ENCODE results near the gene KIFC3.

KIFC3 gene

GRCh38 chr16:57759131-57759530 lies 43.2 kb downstream of the KIFC3 start:
- H3K4me1 ChIP-seq (ENCODE audit: control insufficient read depth, insufficient read depth, low read length) = peaks cover 6% of the 10 kb centered on the region; the same call in 1 of the 2 replicates
- no peak for DNase-seq (ENCODE audit: low read depth, low spot score)
- no peaks in the 10 kb centered on the region for H3K9me3 ChIP-seq (ENCODE audit: control insufficient read depth, insufficient read depth, low read length)
- H3K27ac ChIP-seq (ENCODE audit: low read length) = no peak overlapping the region
- H3K27me3 ChIP-seq (ENCODE audit: control insufficient read depth, insufficient read depth, low read length) = no peaks in the 10 kb centered on the region
- peaks cover 11% of the 10 kb centered on the region for H3K36me3 ChIP-seq (ENCODE audit: control insufficient read depth, insufficient read depth, low read length)
- WGBS (ENCODE audit: insufficient coverage, insufficient read length) = no CpG with 5 or more reads among the region's 7 CpGs
- H3K4me3 ChIP-seq (ENCODE audit: low read length) = no peak overlapping the region

GRCh38 chr16:57758331-57759117 lies 43.8 kb downstream of the KIFC3 start:
- no peak overlapping the region for H3K4me3 ChIP-seq (ENCODE audit: low read length)
- no CpG with 5 or more reads among the region's 33 CpGs for WGBS (ENCODE audit: insufficient coverage, insufficient read length)
- H3K27ac ChIP-seq (ENCODE audit: low read length) = no peak overlapping the region
- H3K4me1 ChIP-seq (ENCODE audit: control insufficient read depth, insufficient read depth, low read length) = peaks cover 6% of the 10 kb centered on the region; the same call in 1 of the 2 replicates
- H3K36me3 ChIP-seq (ENCODE audit: control insufficient read depth, insufficient read depth, low read length) = peaks cover 11% of the 10 kb centered on the region
- H3K27me3 ChIP-seq (ENCODE audit: control insufficient read depth, insufficient read depth, low read length) = no peaks in the 10 kb centered on the region
- no peaks in the 10 kb centered on the region for H3K9me3 ChIP-seq (ENCODE audit: control insufficient read depth, insufficient read depth, low read length)
- DNase-seq (ENCODE audit: low read depth, low spot score) = no peak

GRCh38 chr16:57757883-57758282 lies 44.4 kb downstream of the KIFC3 start:
- Histone ChIP-seq H3K36me3 (ENCODE audit: control insufficient read depth, insufficient read depth, low read length) (peaks cover 11% of the 10 kb centered on the region), H3K4me1 (ENCODE audit: control insufficient read depth, insufficient read depth, low read length) (peaks cover 6% of the 10 kb centered on the region; the same call in 1 of the 2 replicates), H3K27ac (ENCODE audit: low read length) (no peak overlapping the region), H3K4me3 (ENCODE audit: low read length) (no peak overlapping the region), H3K27me3 (ENCODE audit: control insufficient read depth, insufficient read depth, low read length) (no peaks in the 10 kb centered on the region), H3K9me3 (ENCODE audit: control insufficient read depth, insufficient read depth, low read length) (no peaks in the 10 kb centered on the region)
- WGBS (ENCODE audit: insufficient coverage, insufficient read length) = no CpG with 5 or more reads among the region's 7 CpGs
- no peak for DNase-seq (ENCODE audit: low read depth, low spot score)

- peaks cover 11% of the 10 kb centered on the region for H3K36me3 ChIP-seq (ENCODE audit: control insufficient read depth, insufficient read depth, low read length)
These were observed 44.9 kb downstream of the KIFC3 start for GRCh38 chr16:57757326-57757786.

GRCh38 chr16:57756424-57757325 lies 45.6 kb downstream of the KIFC3 start:
- peaks cover 15% of the 10 kb centered on the region for H3K36me3 ChIP-seq (ENCODE audit: control insufficient read depth, insufficient read depth, low read length)
- no peaks in the 10 kb centered on the region for H3K27me3 ChIP-seq (ENCODE audit: control insufficient read depth, insufficient read depth, low read length)
- peaks cover 6% of the 10 kb centered on the region; the same call in 1 of the 2 replicates for H3K4me1 ChIP-seq (ENCODE audit: control insufficient read depth, insufficient read depth, low read length)
- no peak overlapping the region for H3K4me3 ChIP-seq (ENCODE audit: low read length)
- H3K27ac ChIP-seq (ENCODE audit: low read length) = no peak overlapping the region
- no peak for DNase-seq (ENCODE audit: low read depth, low spot score)
- WGBS (ENCODE audit: insufficient coverage, insufficient read length) = no CpG with 5 or more reads among the region's 15 CpGs
- H3K9me3 ChIP-seq (ENCODE audit: control insufficient read depth, insufficient read depth, low read length) = no peaks in the 10 kb centered on the region

More at GRCh38 chr16:57757326-57757786, 44.9 kb downstream of the KIFC3 start:
- no peak overlapping the region for H3K27ac ChIP-seq (ENCODE audit: low read length)
- WGBS (ENCODE audit: insufficient coverage, insufficient read length) = no CpG with 5 or more reads among the region's 11 CpGs
- DNase-seq (ENCODE audit: low read depth, low spot score) = no peak
- H3K4me1 ChIP-seq (ENCODE audit: control insufficient read depth, insufficient read depth, low read length) = peaks cover 6% of the 10 kb centered on the region; the same call in 1 of the 2 replicates
- no peaks in the 10 kb centered on the region for H3K27me3 ChIP-seq (ENCODE audit: control insufficient read depth, insufficient read depth, low read length)
- no peaks in the 10 kb centered on the region for H3K9me3 ChIP-seq (ENCODE audit: control insufficient read depth, insufficient read depth, low read length)
- H3K4me3 ChIP-seq (ENCODE audit: low read length) = no peak overlapping the region

GRCh38 chr16:57755726-57756423 lies 46.4 kb downstream of the KIFC3 start:
- Histone ChIP-seq H3K9me3 (ENCODE audit: control insufficient read depth, insufficient read depth, low read length) (no peaks in the 10 kb centered on the region), H3K27me3 (ENCODE audit: control insufficient read depth, insufficient read depth, low read length) (no peaks in the 10 kb centered on the region), H3K27ac (ENCODE audit: low read length) (no peak overlapping the region), H3K4me1 (ENCODE audit: control insufficient read depth, insufficient read depth, low read length) (peaks cover 5% of the 10 kb centered on the region; the same call in 1 of the 2 replicates), H3K4me3 (ENCODE audit: low read length) (no peak overlapping the region), H3K36me3 (ENCODE audit: control insufficient read depth, insufficient read depth, low read length) (peaks cover 16% of the 10 kb centered on the region)
- WGBS (ENCODE audit: insufficient coverage, insufficient read length) = no CpG with 5 or more reads among the region's 18 CpGs
- DNase-seq (ENCODE audit: low read depth, low spot score) = no peak

GRCh38 chr16:57755061-57755684 lies 47.1 kb downstream of the KIFC3 start:
- no peak overlapping the region for H3K27ac ChIP-seq (ENCODE audit: low read length)
- WGBS (ENCODE audit: insufficient coverage, insufficient read length) = no CpG with 5 or more reads among the region's 24 CpGs
- no peak overlapping the region for H3K4me3 ChIP-seq (ENCODE audit: low read length)
- peaks cover 4% of the 10 kb centered on the region; the same call in 1 of the 2 replicates for H3K4me1 ChIP-seq (ENCODE audit: control insufficient read depth, insufficient read depth, low read length)
- H3K9me3 ChIP-seq (ENCODE audit: control insufficient read depth, insufficient read depth, low read length) = no peaks in the 10 kb centered on the region
- peaks cover 16% of the 10 kb centered on the region for H3K36me3 ChIP-seq (ENCODE audit: control insufficient read depth, insufficient read depth, low read length)
- no peaks in the 10 kb centered on the region for H3K27me3 ChIP-seq (ENCODE audit: control insufficient read depth, insufficient read depth, low read length)
- no peak for DNase-seq (ENCODE audit: low read depth, low spot score)

- Histone ChIP-seq H3K4me3 (ENCODE audit: low read length) (no peak overlapping the region), H3K36me3 (ENCODE audit: control insufficient read depth, insufficient read depth, low read length) (peaks cover 17% of the 10 kb centered on the region), H3K4me1 (ENCODE audit: control insufficient read depth, insufficient read depth, low read length) (peaks cover 2% of the 10 kb centered on the region; the same call in 1 of the 2 replicates), H3K27ac (ENCODE audit: low read length) (no peak overlapping the region), H3K27me3 (ENCODE audit: control insufficient read depth, insufficient read depth, low read length) (no peaks in the 10 kb centered on the region), H3K9me3 (ENCODE audit: control insufficient read depth, insufficient read depth, low read length) (no peaks in the 10 kb centered on the region)
- DNase-seq (ENCODE audit: low read depth, low spot score) = no peak
- no CpG with 5 or more reads among the region's 9 CpGs for WGBS (ENCODE audit: insufficient coverage, insufficient read length)
These were observed 47.8 kb downstream of the KIFC3 start for GRCh38 chr16:57754354-57755060.
